ENCODE measurements around the gene DYNLRB1. TPM values are rescaled to one million over a fixed set of nuclear protein-coding genes. Genes with fewer than 3 reads are reported as not detected.

DYNLRB1 gene
- total RNA-seq, 2 experiments from 2014 or later, result 66.6 to 70.9 TPM

DNA sequence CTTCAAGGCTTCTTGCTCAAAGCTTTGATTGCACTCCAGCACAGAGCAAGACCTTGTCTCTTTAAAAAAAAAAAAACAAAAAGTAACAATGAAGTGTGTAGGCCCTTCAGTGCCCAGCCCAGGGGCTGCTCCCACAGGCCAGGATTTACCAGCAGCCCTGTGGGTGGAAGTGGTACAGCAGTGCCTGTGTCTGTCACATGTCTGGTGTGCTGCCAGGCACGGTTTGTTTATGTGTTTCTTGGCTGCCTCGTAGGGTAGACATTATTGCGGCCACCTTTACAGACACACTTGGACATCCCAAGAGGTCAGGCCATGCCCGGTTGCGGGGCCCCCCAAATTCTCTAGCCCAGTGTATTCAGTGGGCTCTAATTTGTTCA is 12.7 kb downstream of the DYNLRB1 start:
- no peak for DNase-seq
- H3K4me3 Mint-ChIP-seq, result no peak overlapping the region

DNA sequence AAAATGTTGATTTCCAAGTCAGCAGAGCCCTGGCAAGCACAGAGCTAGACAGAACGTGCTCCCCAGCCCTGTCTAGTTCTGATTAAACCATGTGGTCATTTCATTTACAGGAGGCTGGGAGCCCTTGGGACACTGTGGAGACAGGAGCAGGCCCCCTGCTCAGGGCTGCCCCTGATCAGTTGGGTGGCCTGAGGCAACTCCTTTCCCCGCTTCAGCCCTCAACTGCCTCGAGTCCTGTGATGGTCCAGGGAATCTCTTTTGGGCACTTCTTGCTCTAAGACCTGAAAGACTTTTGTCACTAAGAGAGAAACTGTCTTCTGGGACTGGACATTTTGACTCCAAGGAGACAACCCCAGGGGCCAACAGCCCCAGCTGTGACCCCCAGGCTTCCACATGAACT is 13.5 kb downstream of the DYNLRB1 start:
- Mint-ChIP-seq H3K9me3 (no peaks in the 10 kb centered on the region), H3K27me3 (no peaks in the 10 kb centered on the region), H3K27ac (no peak overlapping the region), H3K4me1 (ENCODE audit: low read depth) (peaks cover 2% of the 10 kb centered on the region), H3K36me3 (ENCODE audit: low read depth) (peaks cover 14% of the 10 kb centered on the region), H3K4me3 (no peak overlapping the region)
- intact Hi-C loops (cut with micrococcal nuclease), result no loop called here
- ATAC-seq, result no peak
- TF ChIP-seq, protein P1, sequence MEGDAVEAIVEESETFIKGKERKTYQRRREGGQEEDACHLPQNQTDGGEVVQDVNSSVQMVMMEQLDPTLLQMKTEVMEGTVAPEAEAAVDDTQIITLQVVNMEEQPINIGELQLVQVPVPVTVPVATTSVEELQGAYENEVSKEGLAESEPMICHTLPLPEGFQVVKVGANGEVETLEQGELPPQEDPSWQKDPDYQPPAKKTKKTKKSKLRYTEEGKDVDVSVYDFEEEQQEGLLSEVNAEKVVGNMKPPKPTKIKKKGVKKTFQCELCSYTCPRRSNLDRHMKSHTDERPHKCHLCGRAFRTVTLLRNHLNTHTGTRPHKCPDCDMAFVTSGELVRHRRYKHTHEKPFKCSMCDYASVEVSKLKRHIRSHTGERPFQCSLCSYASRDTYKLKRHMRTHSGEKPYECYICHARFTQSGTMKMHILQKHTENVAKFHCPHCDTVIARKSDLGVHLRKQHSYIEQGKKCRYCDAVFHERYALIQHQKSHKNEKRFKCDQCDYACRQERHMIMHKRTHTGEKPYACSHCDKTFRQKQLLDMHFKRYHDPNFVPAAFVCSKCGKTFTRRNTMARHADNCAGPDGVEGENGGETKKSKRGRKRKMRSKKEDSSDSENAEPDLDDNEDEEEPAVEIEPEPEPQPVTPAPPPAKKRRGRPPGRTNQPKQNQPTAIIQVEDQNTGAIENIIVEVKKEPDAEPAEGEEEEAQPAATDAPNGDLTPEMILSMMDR (IDR thresholded peaks at IDR 0.05), result no peak
- no peak for DNase-seq
- ChIA-PET POLR2A (interaction anchor here (0.9 to 1.2 kb wide), 2 partner anchors 11 to 13 kb away, joined by 3 to 4 read pairs; no protein-coding TSS in a partner anchor), CTCF (interaction anchor here (0.9 to 4.3 kb wide), 6 partner anchors 9 to 240 kb away, joined by 3 to 25 read pairs (median 11); partner anchors contain the start of gene DYNLRB1)

More for the DNA sequence above, 12.7 kb downstream of the DYNLRB1 start:
- Mint-ChIP-seq H3K27me3 (no peaks in the 10 kb centered on the region), H3K27ac (no peak overlapping the region), H3K4me1 (ENCODE audit: low read depth) (peaks cover 6% of the 10 kb centered on the region), H3K36me3 (ENCODE audit: low read depth) (peaks cover 14% of the 10 kb centered on the region), H3K9me3 (no peaks in the 10 kb centered on the region)
- ChIA-PET POLR2A (no interaction called here), CTCF (interaction anchor here (1.3 to 4.3 kb wide), 2 partner anchors 9 to 216 kb away, joined by 5 to 25 read pairs; no protein-coding TSS in a partner anchor)
- ATAC-seq, result no peak
- TF ChIP-seq, protein P1 (IDR thresholded peaks at IDR 0.05), result no peak
- intact Hi-C loops (cut with micrococcal nuclease), result no loop called here

DNA sequence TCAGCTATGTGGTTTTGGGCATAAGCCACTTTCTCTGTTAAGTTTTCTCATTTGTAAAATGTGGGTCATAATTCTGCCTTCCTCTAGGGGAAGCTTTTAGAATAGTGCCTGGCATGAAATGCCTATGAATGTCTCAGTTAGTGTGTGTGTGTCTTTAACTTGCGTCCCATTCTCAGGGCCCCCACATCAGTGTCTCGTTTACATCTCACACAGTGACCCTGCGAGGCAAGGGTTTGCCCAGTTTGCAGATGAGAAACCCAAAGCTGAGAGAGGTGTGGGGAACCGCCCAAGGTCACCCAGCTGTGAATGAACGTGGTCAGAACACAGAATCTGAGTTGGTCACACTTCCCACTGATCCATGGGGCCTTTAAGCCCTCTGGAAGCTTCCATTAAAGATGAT is 14.1 kb downstream of the DYNLRB1 start:
- H3K4me1 Mint-ChIP-seq (ENCODE audit: low read depth), result peaks cover 2% of the 10 kb centered on the region
- H3K4me3 Mint-ChIP-seq, result no peak overlapping the region
- TF ChIP-seq, protein P1 (IDR thresholded peaks at IDR 0.05), result no peak
- H3K27me3 Mint-ChIP-seq, result no peaks in the 10 kb centered on the region
- H3K27ac Mint-ChIP-seq, result no peak overlapping the region
- intact Hi-C loops (cut with micrococcal nuclease), result no loop called here
- H3K36me3 Mint-ChIP-seq (ENCODE audit: low read depth), result peaks cover 12% of the 10 kb centered on the region
- ChIA-PET CTCF (interaction anchor here (0.9 to 4.3 kb wide), 7 partner anchors 9 to 240 kb away, joined by 3 to 25 read pairs (median 8); partner anchors contain the start of gene DYNLRB1), POLR2A (interaction anchor here (0.6 to 2.0 kb wide), 4 partner anchors 11 to 51 kb away, joined by 3 to 13 read pairs (median 4); partner anchors contain the start of gene DYNLRB1)
- DNase-seq (no peak), ATAC-seq (no peak)
- no peaks in the 10 kb centered on the region for H3K9me3 Mint-ChIP-seq

DNA sequence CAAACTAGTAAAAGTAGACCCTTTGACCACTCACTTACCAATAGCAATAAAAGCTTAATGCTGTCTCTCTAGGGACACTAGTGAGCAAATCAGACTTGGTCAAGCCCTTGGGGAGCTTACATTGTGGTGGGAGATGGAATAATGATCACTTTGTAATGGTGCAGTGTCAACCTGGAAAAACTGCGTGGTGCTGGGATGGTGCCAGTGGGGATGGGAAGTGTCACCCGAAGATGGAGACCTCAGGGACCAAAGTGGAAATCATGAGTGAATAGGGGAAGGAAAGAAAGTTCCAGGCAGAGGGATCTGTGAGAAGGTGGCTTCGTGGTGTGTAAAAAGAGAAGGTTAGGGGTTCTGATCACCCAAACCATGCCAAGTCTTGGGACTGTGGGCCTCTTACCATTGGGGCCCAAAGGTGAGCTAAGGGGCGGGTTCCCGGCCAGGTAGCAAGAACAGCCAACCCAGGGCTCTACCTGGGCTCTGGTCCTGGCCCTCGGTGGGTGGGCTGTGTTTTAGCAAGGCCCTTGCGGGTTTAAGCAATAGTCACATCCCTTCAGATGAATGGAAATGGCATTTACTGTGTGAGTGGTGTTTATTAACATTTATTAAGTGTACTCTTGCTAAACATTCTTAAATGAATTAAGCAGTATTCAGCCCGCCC is 15.5 kb downstream of the DYNLRB1 start:
- intact Hi-C loops (cut with micrococcal nuclease), result no loop called here
- DNase-seq (no peak), ATAC-seq (no peak)
- Mint-ChIP-seq H3K27me3 (no peaks in the 10 kb centered on the region), H3K36me3 (ENCODE audit: low read depth) (peaks cover 13% of the 10 kb centered on the region), H3K4me3 (no peak overlapping the region), H3K27ac (no peak overlapping the region), H3K9me3 (no peaks in the 10 kb centered on the region), H3K4me1 (ENCODE audit: low read depth) (peaks cover 2% of the 10 kb centered on the region)
- TF ChIP-seq, protein P1 (IDR thresholded peaks at IDR 0.05), result no peak
- ChIA-PET POLR2A (interaction anchor here (2.0 kb wide), 1 partner anchor 15 kb away, joined by 13 read pairs; the partner anchor contains the start of gene DYNLRB1), CTCF (interaction anchor here (0.9 to 4.3 kb wide), 6 partner anchors 7 to 219 kb away, joined by 3 to 25 read pairs (median 9); no protein-coding TSS in a partner anchor)

- Mint-ChIP-seq H3K27me3 (no peaks in the 10 kb centered on the region), H3K9me3 (no peaks in the 10 kb centered on the region), H3K4me1 (ENCODE audit: low read depth) (peaks cover 2% of the 10 kb centered on the region), H3K36me3 (ENCODE audit: low read depth) (peaks cover 18% of the 10 kb centered on the region), H3K4me3 (no peak overlapping the region), H3K27ac (no peak overlapping the region)
- no peak for ATAC-seq
- intact Hi-C loops (cut with micrococcal nuclease), result no loop called here
- TF ChIP-seq, protein P1 (IDR thresholded peaks at IDR 0.05), result no peak
- ChIA-PET POLR2A (no interaction called here), CTCF (interaction anchor here (0.9 to 4.3 kb wide), 3 partner anchors 10 to 220 kb away, joined by 4 to 25 read pairs (median 14); no protein-coding TSS in a partner anchor)
- DNase-seq, result no peak
Measured at GRCh38 chr20:34532320-34532719, 16.1 kb downstream of the DYNLRB1 start.

Data from activated CD8-positive, alpha-beta T cell treated with anti-CD3 and anti-CD28 coated beads for 36 hours (primary cell).